SU-DHL-6 (cell line): ENCODE results near the gene SPATA32.
"Not testable (repeated sequence)": the region's sequence is repeated elsewhere in the genome, so short reads cannot be mapped to it uniquely, and the experiment has no call there.

Source experiments
- H2AFZ ChIP-seq: fragments of 200-600 bp; sonication (generic); 2 replicates; pipeline ENCODE4 v1.6.1; 2014; ENCODE audit warnings: low read depth, mild to moderate bottlenecking, moderate library complexity, mixed read lengths, antibody characterized with exemption, low read length; ENCODE audit not compliant: severe bottlenecking
- H3F3A ChIP-seq: fragments of 200-600 bp; shearing (Covaris generic); 2 replicates; pipeline ENCODE4 v1.6.0; 2016; ENCODE audit warnings: antibody characterized with exemption, mild to moderate bottlenecking; ENCODE audit not compliant: insufficient read depth
- H3K27ac ChIP-seq: fragments of 200-600 bp; sonication (generic); 2 replicates; pipeline ENCODE4 v1.5.1; 2016; ENCODE audit warnings: low read depth, mild to moderate bottlenecking, low read length, moderate library complexity, mixed read lengths
- H3K27me3 ChIP-seq: fragments of 200-600 bp; sonication (generic), shearing (Covaris generic); 2 replicates; pipeline ENCODE4 v1.6.0; 2014; ENCODE audit warnings: mild to moderate bottlenecking, low read length
- H3K36me3 ChIP-seq: fragments of 200-600 bp; sonication (generic); 2 replicates; pipeline ENCODE4 v1.6.1; 2014; ENCODE audit warnings: mild to moderate bottlenecking, low read length, mixed read lengths
- H3K4me2 ChIP-seq: fragments of 300-600, 200-600 bp; shearing (Covaris generic), sonication (generic); 2 replicates; pipeline ENCODE4 v1.6.0; 2014; ENCODE audit warnings: low read length, low read depth, mild to moderate bottlenecking; ENCODE audit not compliant: poor library complexity, severe bottlenecking
- H3K4me3 ChIP-seq: fragments of 200-600 bp; sonication (generic); 2 replicates; pipeline ENCODE4 v1.5.1; 2014; ENCODE audit warnings: antibody characterized with exemption, low read length, mild to moderate bottlenecking, mixed read lengths; ENCODE audit not compliant: insufficient read depth, poor library complexity, severe bottlenecking
- H3K79me2 ChIP-seq: fragments of 200-600 bp; sonication (generic); 2 replicates; pipeline ENCODE4 v1.6.1; 2014; ENCODE audit warnings: mild to moderate bottlenecking, low read length, moderate library complexity; ENCODE audit not compliant: insufficient read depth
- H3K9ac ChIP-seq: fragments of 200-600 bp; sonication (generic); 2 replicates; pipeline ENCODE4 v1.7.0; 2014; ENCODE audit warnings: mild to moderate bottlenecking, low read length
- H3K9me2 ChIP-seq: fragments of 200-600 bp; sonication (generic); replicated peaks from 2 replicates; pipeline ENCODE4 v1.6.1; 2014; ENCODE audit warnings: low read length; ENCODE audit not compliant: insufficient read depth
- H3K9me3 ChIP-seq: fragments of 200-600 bp; sonication (generic); 2 replicates; pipeline ENCODE4 v1.6.1; 2014; ENCODE audit warnings: low read length, mixed read lengths; ENCODE audit not compliant: insufficient read depth
- H4K20me1 ChIP-seq: fragments of 200-600 bp; sonication (generic); 2 replicates; pipeline ENCODE4 v1.6.1; 2014; ENCODE audit warnings: low read depth, mild to moderate bottlenecking, antibody characterized with exemption, low read length, moderate library complexity, mixed read lengths
- EZH2phosphoT487 ChIP-seq: fragments of 200-600 bp; sonication (generic), shearing (Covaris generic); conservative IDR thresholded peaks from 2 replicates; pipeline ENCODE4 v1.6.1; 2018; ENCODE audit warnings: mild to moderate bottlenecking, antibody characterized with exemption, low read length, moderate library complexity, mixed read lengths
- TF ChIP-seq, protein P1 (sequence below): fragments of 200-600 bp; sonication (generic); IDR thresholded peaks from one replicate; pipeline ENCODE4 v1.5.1; 2017; ENCODE audit warnings: antibody characterized with exemption, mild to moderate bottlenecking, low read length, moderate library complexity; ENCODE audit not compliant: insufficient read depth, poor library complexity, severe bottlenecking

Gene SPATA32

DNA sequence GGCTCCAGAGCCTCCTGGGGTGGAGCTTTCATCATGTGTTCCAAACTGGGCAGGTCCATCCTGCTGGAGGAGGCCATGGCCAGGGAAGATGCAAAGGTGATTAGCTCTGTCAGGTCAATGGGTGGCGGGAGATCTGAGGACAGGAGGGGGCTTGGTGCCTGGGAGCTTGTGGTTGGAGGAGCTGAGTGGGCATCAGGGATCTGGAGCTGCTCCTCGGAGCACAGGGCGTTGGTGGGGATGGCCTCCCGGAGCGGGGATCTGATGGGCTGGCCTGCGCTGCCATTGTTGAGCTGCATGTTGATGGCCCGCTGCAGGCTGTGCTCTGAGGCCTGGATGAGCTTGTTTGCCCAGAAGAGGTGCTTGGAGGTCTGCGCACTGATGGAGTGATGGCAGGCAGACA lies 6.5 kb downstream of the SPATA32 start:
- H3K27ac ChIP-seq: no peak overlapping the region
- no peak overlapping the region for H3K4me3 ChIP-seq
- no peaks in the 10 kb centered on the region for H3K36me3 ChIP-seq
- no peaks in the 10 kb centered on the region for H3K79me2 ChIP-seq
- TF ChIP-seq, protein P1, sequence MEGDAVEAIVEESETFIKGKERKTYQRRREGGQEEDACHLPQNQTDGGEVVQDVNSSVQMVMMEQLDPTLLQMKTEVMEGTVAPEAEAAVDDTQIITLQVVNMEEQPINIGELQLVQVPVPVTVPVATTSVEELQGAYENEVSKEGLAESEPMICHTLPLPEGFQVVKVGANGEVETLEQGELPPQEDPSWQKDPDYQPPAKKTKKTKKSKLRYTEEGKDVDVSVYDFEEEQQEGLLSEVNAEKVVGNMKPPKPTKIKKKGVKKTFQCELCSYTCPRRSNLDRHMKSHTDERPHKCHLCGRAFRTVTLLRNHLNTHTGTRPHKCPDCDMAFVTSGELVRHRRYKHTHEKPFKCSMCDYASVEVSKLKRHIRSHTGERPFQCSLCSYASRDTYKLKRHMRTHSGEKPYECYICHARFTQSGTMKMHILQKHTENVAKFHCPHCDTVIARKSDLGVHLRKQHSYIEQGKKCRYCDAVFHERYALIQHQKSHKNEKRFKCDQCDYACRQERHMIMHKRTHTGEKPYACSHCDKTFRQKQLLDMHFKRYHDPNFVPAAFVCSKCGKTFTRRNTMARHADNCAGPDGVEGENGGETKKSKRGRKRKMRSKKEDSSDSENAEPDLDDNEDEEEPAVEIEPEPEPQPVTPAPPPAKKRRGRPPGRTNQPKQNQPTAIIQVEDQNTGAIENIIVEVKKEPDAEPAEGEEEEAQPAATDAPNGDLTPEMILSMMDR: no peak
- TF ChIP-seq EZH2phosphoT487: no peak
- H3F3A ChIP-seq: no peaks in the 10 kb centered on the region
- no peaks in the 10 kb centered on the region for H3K27me3 ChIP-seq
- no peak overlapping the region for H3K9ac ChIP-seq
- H3K9me3 ChIP-seq: no peaks in the 10 kb centered on the region
- H3K4me2 ChIP-seq: no peak overlapping the region
- no peaks in the 10 kb centered on the region for H4K20me1 ChIP-seq
- H2AFZ ChIP-seq: no peak overlapping the region
- H3K9me2 ChIP-seq: no peaks in the 10 kb centered on the region

DNA sequence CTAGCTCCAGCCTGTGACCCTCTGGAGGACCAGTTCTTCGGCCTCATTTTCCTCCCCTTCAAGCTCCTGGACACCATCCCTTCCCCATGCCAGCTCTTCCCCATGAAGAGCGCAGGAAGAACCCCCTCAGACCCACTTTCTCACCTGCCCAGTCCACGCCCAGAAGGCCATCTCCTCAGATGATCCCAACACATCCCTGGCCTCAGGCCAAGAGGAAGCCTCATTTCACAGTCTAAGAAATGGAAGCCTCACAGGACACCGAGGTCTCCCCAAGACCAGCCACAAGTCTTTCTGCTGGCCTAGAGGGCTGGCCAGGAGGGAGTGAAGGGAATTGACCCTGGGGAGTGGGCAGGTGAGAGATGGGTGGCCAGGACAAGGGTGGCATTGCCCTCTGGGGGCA lies 8.0 kb downstream of the SPATA32 start:
- H3K36me3 ChIP-seq: no peaks in the 10 kb centered on the region
- H3K9me2 ChIP-seq: no peaks in the 10 kb centered on the region
- no peaks in the 10 kb centered on the region for H3K27me3 ChIP-seq
- H3K79me2 ChIP-seq: peaks cover 3% of the 10 kb centered on the region; the same call in 1 of the 2 replicates
- no peak for TF ChIP-seq EZH2phosphoT487
- TF ChIP-seq, protein P1: no peak
- no peaks in the 10 kb centered on the region for H4K20me1 ChIP-seq
- no peak overlapping the region for H3K4me3 ChIP-seq
- no peak overlapping the region for H3K27ac ChIP-seq
- no peak overlapping the region for H3K4me2 ChIP-seq
- no peak overlapping the region for H2AFZ ChIP-seq
- H3K9me3 ChIP-seq: no peaks in the 10 kb centered on the region
- no peaks in the 10 kb centered on the region for H3F3A ChIP-seq
- H3K9ac ChIP-seq: no peak overlapping the region

DNA sequence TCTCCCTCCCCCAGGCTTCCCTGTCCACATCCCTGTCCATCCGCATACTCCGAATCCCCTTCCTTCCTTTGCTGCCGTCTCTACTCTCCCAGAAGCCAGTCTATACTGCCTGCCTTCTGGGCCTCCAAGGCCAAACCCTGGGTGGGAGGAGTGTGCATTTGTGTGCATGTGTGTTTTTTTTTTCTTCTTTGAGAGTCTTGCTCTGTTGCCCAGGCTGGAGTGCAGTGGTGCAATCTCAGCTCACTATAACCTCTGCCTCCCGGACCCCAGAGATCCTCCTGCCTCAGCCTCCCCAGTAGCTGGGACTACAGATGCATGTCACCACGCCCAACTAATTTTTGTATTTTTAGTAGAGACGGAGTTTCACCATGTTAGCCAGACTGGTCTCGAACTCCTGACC lies 8.7 kb downstream of the SPATA32 start:
- not testable (repeated sequence) for H4K20me1 ChIP-seq, H3K4me3 ChIP-seq, H3K9me3 ChIP-seq, H3K9ac ChIP-seq, H3K36me3 ChIP-seq, H3K27ac ChIP-seq, H3K9me2 ChIP-seq, H2AFZ ChIP-seq, H3K4me2 ChIP-seq, H3K27me3 ChIP-seq, H3F3A ChIP-seq, H3K79me2 ChIP-seq

DNA sequence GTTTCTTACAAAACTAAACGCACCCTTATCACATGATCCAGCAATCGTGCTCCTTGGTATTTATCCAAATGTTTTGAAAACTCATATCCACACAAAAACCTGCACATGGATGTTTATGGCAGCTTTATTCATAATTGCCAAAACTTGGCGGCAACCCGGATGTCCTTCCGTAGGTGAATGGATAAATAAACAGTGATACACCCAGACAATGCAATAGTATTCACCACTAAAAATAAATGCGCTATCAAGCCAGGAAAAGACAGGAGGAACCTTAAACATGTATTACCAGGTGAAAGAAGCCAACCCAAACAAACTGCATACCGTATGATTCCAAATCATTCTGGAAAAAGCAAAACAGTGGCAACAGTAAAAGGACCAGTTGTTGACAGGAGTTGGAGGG lies 10.0 kb downstream of the SPATA32 start:
- H3F3A ChIP-seq: peaks cover 4% of the 10 kb centered on the region; the same call in 1 of the 2 replicates
- H4K20me1 ChIP-seq: no peaks in the 10 kb centered on the region
- no peak overlapping the region for H3K4me3 ChIP-seq
- H3K27ac ChIP-seq: no peak overlapping the region
- no peaks in the 10 kb centered on the region for H3K27me3 ChIP-seq
- H3K9me3 ChIP-seq: no peaks in the 10 kb centered on the region
- H3K79me2 ChIP-seq: peaks cover 7% of the 10 kb centered on the region; the same call in 1 of the 2 replicates
- H3K4me2 ChIP-seq: no peak overlapping the region
- H3K9me2 ChIP-seq: no peaks in the 10 kb centered on the region
- no peak overlapping the region for H2AFZ ChIP-seq
- H3K9ac ChIP-seq: no peak overlapping the region
- no peak for TF ChIP-seq EZH2phosphoT487
- TF ChIP-seq, protein P1: no peak
- no peaks in the 10 kb centered on the region for H3K36me3 ChIP-seq
